Measurements from ENCODE around the gene LMNA. TPM values are rescaled to one million over a fixed set of nuclear protein-coding genes. Genes with fewer than 3 reads are reported as not detected.
A peak's percentile ranks its signal among the peaks of the same experiment; 100 is the strongest.

Gene LMNA
- total RNA-seq, 1 donor = 1,039 TPM

GRCh38 chr1:156098784-156099183 is 15.7 kb upstream of the LMNA start:
- no peak for DNase-seq (ENCODE audit: low read depth)
- H3K4me3 ChIP-seq (ENCODE audit: low read depth, low read length) = no peak overlapping the region
- no peak for TF ChIP-seq CTCF (IDR thresholded peaks at IDR 0.05; ENCODE audit: insufficient read depth, low read length)

- H3K4me3 ChIP-seq (ENCODE audit: low read depth, low read length) = no peak overlapping the region
- DNase-seq (ENCODE audit: low read depth) = no peak
- TF ChIP-seq CTCF (IDR thresholded peaks at IDR 0.05; ENCODE audit: insufficient read depth, low read length) = no peak
Measured at GRCh38 chr1:156099282-156099681, 15.2 kb upstream of the LMNA start.

DNA sequence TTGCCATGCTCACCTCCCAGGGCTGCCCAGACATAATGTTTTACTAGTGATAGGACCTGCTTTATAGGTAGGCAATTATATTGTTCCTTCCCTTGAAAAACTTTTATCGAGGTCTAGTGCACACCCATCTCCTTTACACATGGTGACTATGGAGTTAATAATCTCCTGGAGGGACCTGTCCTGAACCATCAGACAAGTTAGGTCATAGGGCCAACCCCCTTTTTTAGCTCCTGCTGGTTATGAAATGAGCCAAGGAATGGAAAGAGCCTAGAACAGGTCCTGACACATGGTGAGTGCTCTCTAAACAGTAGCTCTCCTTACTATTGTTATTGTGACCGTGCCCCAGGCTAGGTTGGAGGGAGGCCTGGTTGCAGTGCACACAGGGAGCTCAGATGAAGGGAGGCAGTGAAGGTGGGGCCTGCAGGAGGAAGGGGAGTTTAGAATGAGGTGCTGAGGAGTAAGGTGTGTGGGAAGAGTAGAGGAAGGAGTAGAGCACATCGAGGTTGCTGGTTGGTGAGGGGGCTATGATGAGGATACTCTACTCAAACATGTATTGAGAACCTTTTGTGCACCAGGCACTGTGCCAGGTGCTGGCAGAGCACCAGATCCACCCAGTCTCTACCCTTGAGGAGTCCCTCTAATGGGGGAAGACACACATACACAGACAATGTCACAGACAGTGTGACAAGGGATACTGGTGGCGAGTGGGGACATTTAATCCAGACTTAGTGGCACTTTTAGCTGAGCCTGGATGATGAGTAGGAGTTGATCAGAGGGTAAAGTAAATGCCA is 14.1 kb upstream of the LMNA start:
- no peak for TF ChIP-seq CTCF (IDR thresholded peaks at IDR 0.05; ENCODE audit: insufficient read depth, low read length)
- no peak for DNase-seq (ENCODE audit: low read depth)
- H3K4me3 ChIP-seq (ENCODE audit: low read depth, low read length) = no peak overlapping the region

DNA sequence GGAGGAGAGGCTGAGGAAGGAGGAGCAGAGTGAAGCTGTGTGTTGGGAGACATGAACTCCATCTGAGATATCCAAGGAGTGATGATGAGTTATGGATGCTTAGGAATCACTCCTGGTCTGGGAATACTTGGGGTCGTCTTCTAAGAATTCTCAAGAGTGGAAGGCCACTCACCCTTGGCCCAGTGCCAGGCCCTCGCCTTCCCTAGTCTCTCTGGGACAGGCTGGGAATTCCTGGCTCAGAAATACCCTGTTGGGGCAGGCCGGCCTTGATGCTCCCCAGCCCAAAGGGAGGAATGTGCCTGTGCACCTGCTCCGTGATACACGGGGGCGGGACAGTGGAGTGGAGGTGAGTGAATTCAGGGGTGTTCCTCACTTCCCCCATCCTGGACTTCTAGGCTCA is 12.6 kb upstream of the LMNA start:
- TF ChIP-seq CTCF (IDR thresholded peaks at IDR 0.05; ENCODE audit: insufficient read depth, low read length) = no peak
- DNase-seq (ENCODE audit: low read depth) = no peak
- H3K4me3 ChIP-seq (ENCODE audit: low read depth, low read length) = no peak overlapping the region

GRCh38 chr1:156102633-156103511 is 11.6 kb upstream of the LMNA start:
- DNase-seq (ENCODE audit: low read depth) = peak; percentile 46
- no peak for TF ChIP-seq CTCF (IDR thresholded peaks at IDR 0.05; ENCODE audit: insufficient read depth, low read length)
- H3K4me3 ChIP-seq (ENCODE audit: low read depth, low read length) = no peak overlapping the region

DNA sequence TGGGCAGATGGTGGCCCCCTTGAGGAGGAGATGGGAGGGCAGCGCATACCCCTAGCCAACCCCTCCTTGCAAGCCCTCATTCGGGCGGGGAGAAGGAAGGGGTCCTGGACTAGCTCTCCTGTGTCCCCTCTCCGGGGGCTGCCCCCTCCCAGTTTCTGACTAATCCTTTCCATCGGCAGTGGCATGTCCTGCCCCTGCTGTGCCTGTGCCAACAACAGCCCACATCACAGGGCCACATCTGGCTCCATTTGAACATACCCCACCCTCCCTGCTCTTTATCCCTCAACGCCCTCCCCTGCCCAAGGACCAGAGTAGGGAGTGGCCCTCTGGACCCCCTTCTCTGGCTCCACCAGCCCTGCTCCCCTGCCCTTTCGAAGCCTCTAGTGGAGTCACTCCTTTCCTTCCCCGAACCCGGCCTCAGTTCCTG is 11.0 kb upstream of the LMNA start:
- no peak for TF ChIP-seq CTCF (IDR thresholded peaks at IDR 0.05; ENCODE audit: insufficient read depth, low read length)
- peak; percentile 80 for DNase-seq (ENCODE audit: low read depth)
- H3K4me3 ChIP-seq (ENCODE audit: low read depth, low read length) = peak overlapping the region; percentile 41
